Smooth muscle cell (in vitro differentiated cells): ENCODE results near the gene GNPAT. TPM values are rescaled to one million over a fixed set of nuclear protein-coding genes. Genes with fewer than 3 reads are reported as not detected.

Experiments used
- DNase-seq: peaks from one replicate; lab custom pipeline; 2025; ENCODE audit not compliant: unreplicated experiment; lab: John Stamatoyannopoulos, UW
- H2AFZ ChIP-seq: fragments of 200-600 bp; sonication (generic); 2 replicates; pipeline ENCODE4 v1.6.0; 2016; ENCODE audit warnings: antibody characterized with exemption, low read depth, mild to moderate bottlenecking
- H3F3A ChIP-seq: fragments of 200-600 bp; sonication (generic); 2 replicates; pipeline ENCODE4 v1.6.0; 2017; ENCODE audit warnings: antibody characterized with exemption, low read depth
- H3K27ac ChIP-seq: fragments of 200-600 bp; sonication (generic); 2 replicates; pipeline ENCODE4 v1.5.1; 2016; ENCODE audit warnings: low read depth, mild to moderate bottlenecking
- H3K27me3 ChIP-seq: fragments of 200-600 bp; sonication (generic); 2 replicates; pipeline ENCODE4 v1.6.1; 2016; ENCODE audit warnings: low read depth, mild to moderate bottlenecking
- H3K36me3 ChIP-seq: fragments of 200-600 bp; sonication (generic); 2 replicates; pipeline ENCODE4 v1.5.1; 2016; ENCODE audit warnings: low read depth
- H3K4me1 ChIP-seq: fragments of 200-600 bp; sonication (generic); 2 replicates; pipeline ENCODE4 v1.5.1; 2016; ENCODE audit warnings: low read depth
- H3K4me2 ChIP-seq: fragments of 200-600 bp; sonication (generic); 2 replicates; pipeline ENCODE4 v1.6.0; 2016; ENCODE audit warnings: mild to moderate bottlenecking
- H3K4me3 ChIP-seq: fragments of 200-600 bp; sonication (generic); 2 replicates; pipeline ENCODE4 v1.5.1; 2016; ENCODE audit warnings: mild to moderate bottlenecking
- H3K79me2 ChIP-seq: fragments of 200-600 bp; sonication (generic); 2 replicates; pipeline ENCODE4 v1.6.0; 2016; ENCODE audit warnings: low read depth, mild to moderate bottlenecking
- H3K9ac ChIP-seq: fragments of 200-600 bp; sonication (generic); 2 replicates; pipeline ENCODE4 v1.6.0; 2016; ENCODE audit warnings: low read depth
- H3K9me3 ChIP-seq: fragments of 200-600 bp; sonication (generic); replicated peaks from 2 replicates; pipeline ENCODE4 v1.5.1; 2016; ENCODE audit warnings: low read depth
- H4K20me1 ChIP-seq: fragments of 200-600 bp; sonication (generic); 2 replicates; pipeline ENCODE4 v1.6.0; 2016; ENCODE audit warnings: low read depth
- CTCF ChIP-seq: fragments of 200-600 bp; sonication (generic); IDR thresholded peaks from 2 replicates; pipeline ENCODE4 v1.5.1; 2017; ENCODE audit warnings: borderline replicate concordance, mild to moderate bottlenecking, antibody characterized with exemption; ENCODE audit not compliant: insufficient read depth, poor library complexity, severe bottlenecking
- WGBS: methylation state at CpG from one replicate; pipeline ENCODE4 v1.1.7; 2016; ENCODE audit warnings: low lambda C conversion rate; 5-methylcytosine and 5-hydroxymethylcytosine counted together
- polyA plus RNA-seq: library from polyadenylated mRNA; unstranded; fragments of >200 nt; fragmentation: Nextera tagmentation; extraction: Ambion mirVana; gene quantifications from 2 replicates; pipeline ENCODE4 v1.2.1, GENCODE V29; 2016
- total RNA-seq: library from RNA; depleted of rRNA; stranded (reverse); fragments of >200 nt; gene quantifications from 2 replicates; pipeline ENCODE4 v1.2.3, GENCODE V29; 2014

The GNPAT gene
- total and polyA plus RNA-seq, 2 experiments from 2014 or later = 43.9 to 45.8 TPM

GRCh38 chr1:231216498-231216897 lies 24.5 kb upstream of the GNPAT start:
- no peaks in the 10 kb centered on the region for H3K36me3 ChIP-seq
- H3K4me3 ChIP-seq = no peak overlapping the region
- no peak for DNase-seq
- no peak overlapping the region for H3K9ac ChIP-seq
- 50% methylated on average over 4 of the region's 4 CpGs for WGBS
- H3K4me2 ChIP-seq = no peak overlapping the region
- H3K27ac ChIP-seq = no peak overlapping the region
- no peaks in the 10 kb centered on the region for H3F3A ChIP-seq
- peaks cover 2% of the 10 kb centered on the region for H3K4me1 ChIP-seq
- H3K79me2 ChIP-seq = no peaks in the 10 kb centered on the region
- no peak for TF ChIP-seq CTCF
- H3K9me3 ChIP-seq = no peaks in the 10 kb centered on the region
- peaks cover 56% of the 10 kb centered on the region for H3K27me3 ChIP-seq
- no peaks in the 10 kb centered on the region for H4K20me1 ChIP-seq
- H2AFZ ChIP-seq = no peak overlapping the region

GRCh38 chr1:231217056-231217455 lies 24.0 kb upstream of the GNPAT start:
- H4K20me1 ChIP-seq = no peaks in the 10 kb centered on the region
- H3K9me3 ChIP-seq = no peaks in the 10 kb centered on the region
- no peaks in the 10 kb centered on the region for H3F3A ChIP-seq
- H3K36me3 ChIP-seq = no peaks in the 10 kb centered on the region
- WGBS = 88% methylated on average over 11 of the region's 11 CpGs
- DNase-seq = no peak
- H3K27ac ChIP-seq = no peak overlapping the region
- H3K4me3 ChIP-seq = no peak overlapping the region
- H3K79me2 ChIP-seq = no peaks in the 10 kb centered on the region
- no peaks in the 10 kb centered on the region for H3K4me1 ChIP-seq
- H3K4me2 ChIP-seq = no peak overlapping the region
- TF ChIP-seq CTCF = no peak
- no peak overlapping the region for H3K9ac ChIP-seq
- H3K27me3 ChIP-seq = peaks cover 50% of the 10 kb centered on the region
- no peak overlapping the region for H2AFZ ChIP-seq

GRCh38 chr1:231218078-231218477 lies 22.9 kb upstream of the GNPAT start:
- no peaks in the 10 kb centered on the region for H3K79me2 ChIP-seq
- H3F3A ChIP-seq = no peaks in the 10 kb centered on the region
- peaks cover 40% of the 10 kb centered on the region for H3K27me3 ChIP-seq
- TF ChIP-seq CTCF = no peak
- no peak overlapping the region for H3K27ac ChIP-seq
- H4K20me1 ChIP-seq = no peaks in the 10 kb centered on the region
- H3K4me3 ChIP-seq = no peak overlapping the region
- no peak overlapping the region for H3K9ac ChIP-seq
- H3K36me3 ChIP-seq = no peaks in the 10 kb centered on the region
- H3K9me3 ChIP-seq = no peaks in the 10 kb centered on the region
- no peak for DNase-seq
- no peak overlapping the region for H2AFZ ChIP-seq
- no peak overlapping the region for H3K4me2 ChIP-seq
- no peaks in the 10 kb centered on the region for H3K4me1 ChIP-seq
- WGBS = 84% methylated on average over 6 of the region's 6 CpGs
